Cerebellar cortex (tissue), 1 donor: Measurements from ENCODE around the gene PRKAA1.

Experiments
- DNase-seq: peaks from one replicate; pipeline ENCODE4 v3.0.0-alpha.2; 2015; ENCODE audit warnings: low spot score

PRKAA1 gene

DNA sequence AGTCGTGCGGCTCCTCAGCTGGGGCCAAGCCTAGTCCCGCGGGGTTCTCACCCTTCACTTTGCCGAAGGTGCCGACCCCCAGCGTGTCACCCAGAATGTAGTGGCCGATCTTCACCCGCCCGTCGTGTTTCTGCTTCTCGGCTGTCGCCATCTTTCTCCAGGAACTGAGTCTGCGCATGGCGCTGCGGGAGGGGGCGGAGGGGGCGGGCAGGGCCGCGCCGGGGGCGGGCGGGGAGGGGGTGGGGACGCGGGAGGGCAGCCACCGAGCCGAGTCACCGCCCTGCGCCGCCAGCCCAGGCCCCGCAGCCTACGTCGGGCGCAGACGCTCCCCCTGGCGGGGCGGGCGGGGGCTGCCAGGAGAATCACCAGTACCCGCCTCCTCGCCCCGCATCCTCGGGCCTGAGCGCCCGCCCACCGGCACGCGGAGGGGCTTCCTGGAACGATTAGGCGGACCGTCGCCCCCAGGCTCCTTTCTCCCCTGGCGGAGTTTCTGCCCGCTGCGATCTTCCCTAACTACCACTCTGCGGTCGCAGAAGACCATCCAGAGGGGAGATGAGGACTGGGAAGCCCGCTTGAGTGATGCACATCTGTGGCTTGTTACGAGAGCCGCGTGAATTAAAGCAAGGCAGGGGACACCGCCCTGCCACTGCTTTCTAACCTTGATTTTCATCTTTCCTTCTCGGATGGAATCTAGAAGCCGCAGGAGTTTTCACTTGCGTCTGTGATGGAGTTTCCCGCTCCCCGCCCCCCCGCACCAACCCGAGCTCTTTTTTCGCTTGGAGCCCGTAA, at the start of gene PRKAA1:
TSS of gene PRKAA1 (minus strand) at position 363 of the 789 bp plus-strand sequence. CDS start at position 178, 185 bp downstream.
- peak; percentile 87 for DNase-seq

DNA sequence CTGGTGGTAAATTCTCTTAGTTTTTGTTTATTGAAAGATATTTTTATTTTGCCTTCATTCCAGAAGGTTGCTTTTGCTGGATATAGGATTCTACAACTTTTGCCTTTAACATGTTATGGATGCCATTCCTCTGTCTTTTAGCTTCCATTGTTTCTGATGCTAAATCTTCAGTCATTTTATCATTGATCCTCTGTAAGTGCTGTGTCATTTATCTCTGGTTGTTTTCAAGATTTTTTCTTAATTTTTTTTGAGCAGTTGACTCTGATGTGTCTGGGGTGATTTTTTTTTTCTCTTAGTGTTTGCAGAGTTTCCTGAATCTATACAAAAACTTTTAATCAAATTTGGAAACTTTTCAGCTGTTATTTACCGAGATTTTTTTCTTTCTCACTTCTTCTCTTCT, 49.4 kb upstream of the PRKAA1 start:
- DNase-seq = no peak

DNA sequence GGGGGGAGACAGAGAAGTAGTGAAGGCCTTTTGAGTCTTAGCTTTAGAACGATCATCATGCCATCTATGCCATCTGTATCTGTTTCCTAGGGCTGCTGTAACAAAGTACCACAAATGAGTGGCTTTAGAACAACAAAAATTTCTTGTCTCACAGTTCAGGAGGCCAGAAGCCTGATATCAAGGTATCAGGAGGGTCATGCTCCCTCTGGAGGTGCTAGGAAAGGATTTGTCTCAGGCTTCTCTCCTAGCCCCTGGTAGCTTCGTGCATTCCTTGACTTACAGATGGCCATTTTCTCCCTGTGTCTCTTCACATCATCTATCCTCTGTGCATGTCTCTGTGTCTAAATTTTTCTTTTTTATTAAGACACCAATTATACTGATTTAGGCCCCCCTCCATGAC, 48.2 kb upstream of the PRKAA1 start:
- no peak for DNase-seq

DNA sequence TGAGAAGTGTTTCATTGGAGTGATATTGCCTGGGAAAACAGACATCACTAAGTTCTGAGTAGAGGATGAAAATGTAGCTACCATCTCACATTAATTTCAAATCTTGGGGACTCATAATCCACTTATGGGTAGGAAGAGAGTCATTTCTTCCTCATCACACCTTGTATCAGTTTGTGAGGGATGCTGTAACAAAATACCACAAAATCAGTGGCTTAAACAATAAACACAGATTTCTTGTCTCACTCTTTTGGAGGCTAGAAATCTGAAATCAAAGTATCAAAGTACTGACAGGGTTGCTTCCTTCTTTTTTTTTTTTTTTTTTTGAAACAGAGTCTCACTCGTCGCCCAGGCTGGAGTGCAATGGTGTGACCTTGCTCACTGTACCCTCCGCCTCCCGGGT, 46.4 kb upstream of the PRKAA1 start:
- DNase-seq = no peak

DNA sequence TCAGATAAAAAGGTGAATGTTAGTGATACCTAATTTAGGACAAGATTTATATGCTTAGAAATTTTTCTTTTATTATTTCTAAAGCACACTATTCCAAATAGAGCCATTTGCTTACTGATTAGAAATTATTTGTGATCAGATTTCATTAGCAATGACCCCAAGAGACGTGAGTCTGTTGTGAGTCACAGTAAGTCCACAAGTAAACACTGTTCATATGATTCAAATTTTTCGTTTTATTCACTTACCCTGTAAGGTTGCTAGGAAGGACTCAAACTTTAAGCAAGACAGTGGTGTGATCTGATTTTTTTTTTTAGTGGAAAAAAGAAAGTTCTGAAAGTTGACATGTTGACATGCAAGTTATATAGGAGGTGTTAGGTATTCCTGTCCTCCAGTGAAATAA, 44.2 kb upstream of the PRKAA1 start:
- DNase-seq = no peak

DNA sequence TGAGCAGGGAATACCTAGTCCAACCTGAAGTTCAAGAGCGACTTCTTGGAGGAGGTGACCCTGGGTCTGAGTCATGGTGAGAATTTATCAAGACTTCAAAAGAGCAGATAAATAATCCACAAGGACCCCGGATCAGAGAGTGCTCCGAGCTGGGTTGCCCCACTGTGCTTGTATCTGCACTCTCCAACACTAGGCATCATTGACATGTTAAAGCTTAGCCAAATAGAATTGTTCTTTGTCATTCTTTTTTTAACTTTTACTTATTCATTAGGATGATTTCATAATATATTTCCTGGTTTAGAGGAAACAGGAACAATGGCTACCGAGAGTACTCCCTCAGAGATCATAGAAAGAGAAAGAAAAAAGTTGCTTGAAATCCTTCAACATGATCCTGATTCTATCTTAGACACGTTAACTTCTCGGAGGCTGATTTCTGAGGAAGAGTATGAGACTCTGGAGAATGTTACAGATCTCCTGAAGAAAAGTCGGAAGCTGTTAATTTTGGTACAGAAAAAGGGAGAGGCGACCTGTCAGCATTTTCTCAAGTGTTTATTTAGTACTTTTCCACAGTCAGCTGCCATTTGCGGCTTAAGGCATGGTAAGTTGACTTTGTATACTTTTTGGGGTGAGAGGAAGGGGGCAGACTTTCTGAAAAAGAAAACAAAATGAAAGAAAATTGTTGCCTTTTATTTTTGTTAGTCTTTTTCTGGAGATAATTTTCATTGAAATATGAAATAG, 43.1 kb upstream of the PRKAA1 start, which contains the start of gene CARD6:
TSS of gene CARD6 (plus strand) at position 300 of the 738 bp plus-strand sequence. CDS start at position 316, 16 bp downstream.
- no peak for DNase-seq

DNA sequence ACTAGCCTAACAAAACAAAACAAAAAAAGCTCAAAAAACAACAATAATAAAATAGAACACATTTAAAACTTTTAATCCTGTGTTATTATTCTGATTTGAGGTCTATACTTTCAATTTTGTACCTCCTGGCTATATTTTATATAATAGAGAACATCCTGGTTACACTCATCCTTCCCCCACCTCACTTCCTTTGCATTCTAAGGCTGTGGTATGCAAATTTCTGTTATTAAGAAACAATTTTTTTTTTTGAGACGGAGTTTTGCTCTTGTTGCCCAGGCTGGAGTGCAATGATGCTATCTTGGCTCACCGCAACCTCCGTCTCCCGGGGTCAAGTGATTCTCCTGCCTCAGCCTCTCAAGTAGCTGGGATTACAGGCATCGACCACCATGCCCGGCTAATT, 39.9 kb upstream of the PRKAA1 start:
- DNase-seq = no peak

DNA sequence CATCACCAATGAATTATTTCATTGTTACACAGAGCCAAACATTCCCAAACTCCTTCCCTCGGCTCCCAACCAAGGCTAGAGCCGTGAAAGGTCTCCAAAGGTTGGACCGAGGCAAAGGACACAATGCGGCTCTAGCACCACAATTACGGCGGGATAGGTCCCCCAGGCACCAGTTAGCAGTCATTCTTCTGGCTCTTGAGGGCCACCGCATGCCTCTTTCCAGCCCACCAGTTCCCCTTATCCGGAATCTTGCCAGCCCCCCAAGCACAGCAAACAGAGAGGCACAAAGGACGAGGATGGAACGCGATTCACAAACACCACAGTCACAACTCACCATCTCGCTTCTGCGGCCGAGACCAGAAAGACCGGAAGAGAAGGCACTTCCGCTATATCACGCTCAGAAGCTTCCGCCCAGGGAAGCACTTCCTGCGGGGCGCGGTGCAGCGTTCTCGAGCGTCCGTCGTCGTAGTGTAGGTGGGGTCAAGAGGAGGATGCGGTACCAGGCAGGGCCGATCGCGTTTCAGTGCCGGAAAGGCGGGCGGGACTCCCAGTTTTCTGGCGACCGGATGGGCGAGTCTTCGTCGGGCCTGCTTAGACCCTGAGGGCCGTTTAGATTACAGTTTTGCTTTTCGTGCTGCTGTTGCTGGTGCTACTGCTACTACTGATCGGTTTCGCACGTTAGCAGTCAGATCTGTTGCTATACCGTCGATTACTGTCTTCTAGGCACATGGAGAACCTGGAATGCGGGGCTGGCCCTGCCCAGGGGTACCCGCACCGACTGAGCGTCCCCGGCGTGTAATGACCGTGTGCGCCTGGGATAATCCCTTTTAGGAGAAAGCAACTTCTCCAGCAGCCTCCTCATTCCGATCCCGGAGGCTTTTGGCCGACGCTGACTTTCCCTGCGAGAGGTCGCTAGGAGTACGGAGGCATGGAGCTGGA, 36.9 kb upstream of the PRKAA1 start, which contains the start of gene RPL37:
TSS of gene RPL37 (minus strand) at position 374 of the 939 bp plus-strand sequence. CDS start at position 337, 37 bp downstream.
- peak; percentile 97 for DNase-seq

DNA sequence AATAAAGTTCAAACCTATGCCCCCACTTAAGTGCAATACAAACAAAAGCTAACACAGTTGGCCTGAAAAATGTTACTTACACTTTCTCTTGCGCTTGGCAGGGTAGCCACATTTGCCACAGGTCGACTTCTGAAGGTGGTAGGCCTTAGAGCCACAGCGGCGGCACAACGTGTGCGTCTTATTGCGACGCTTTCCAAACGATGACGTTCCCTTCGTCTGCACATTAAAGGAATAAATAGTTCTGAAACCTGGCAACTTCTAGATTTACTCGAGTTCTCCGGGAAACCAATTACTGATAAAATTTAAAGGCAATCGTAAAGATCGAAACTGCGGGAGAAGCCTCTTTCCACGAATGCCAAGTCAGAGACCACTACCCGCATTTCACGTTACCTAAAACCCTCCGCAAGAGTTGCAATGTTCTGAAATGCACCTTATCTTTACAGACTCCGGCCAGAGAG, 36.2 kb upstream of the PRKAA1 start:
- peak; percentile 10 for DNase-seq

DNA sequence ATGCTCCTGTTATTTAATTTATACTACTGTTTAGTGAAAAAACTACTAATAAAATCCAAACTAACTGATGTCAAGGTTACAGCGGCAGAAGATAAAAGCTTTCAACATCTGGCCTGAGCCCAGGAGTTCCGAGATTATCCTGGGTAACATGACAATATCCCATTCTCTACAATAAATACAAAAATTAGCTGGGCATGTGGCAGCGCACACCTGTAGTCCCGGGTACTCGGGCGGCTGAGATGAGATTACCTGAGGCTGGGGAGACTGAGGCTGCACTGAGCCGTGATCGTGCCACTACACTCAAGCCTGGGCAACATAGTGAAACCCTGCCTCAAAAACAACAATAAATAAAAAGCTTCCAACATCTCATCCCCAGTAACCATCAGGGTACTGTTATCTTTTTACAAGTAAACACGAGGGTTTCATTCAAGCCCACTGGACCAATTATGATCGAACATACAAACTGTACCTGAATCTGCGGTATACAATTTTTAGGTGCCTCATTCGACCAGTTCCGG, 35.6 kb upstream of the PRKAA1 start:
- no peak for DNase-seq

DNA sequence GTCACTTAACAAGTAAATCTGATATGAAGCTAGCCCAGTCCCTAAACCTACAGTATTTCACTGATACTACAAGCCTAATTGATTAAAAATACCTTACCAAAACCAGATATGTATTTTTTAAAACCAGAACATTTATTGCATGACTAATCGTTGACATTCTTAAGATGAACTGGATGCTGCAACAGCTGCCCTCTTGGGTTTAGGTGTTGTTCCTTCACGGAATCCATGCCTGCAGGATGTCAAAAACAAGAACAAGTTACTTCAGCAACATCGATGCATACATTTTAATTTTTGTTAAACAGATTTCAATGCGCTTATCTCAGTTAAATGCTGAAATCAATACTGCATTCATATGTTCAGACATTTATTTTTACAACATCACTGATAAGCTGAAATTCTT, 34.2 kb upstream of the PRKAA1 start:
- no peak for DNase-seq

DNA sequence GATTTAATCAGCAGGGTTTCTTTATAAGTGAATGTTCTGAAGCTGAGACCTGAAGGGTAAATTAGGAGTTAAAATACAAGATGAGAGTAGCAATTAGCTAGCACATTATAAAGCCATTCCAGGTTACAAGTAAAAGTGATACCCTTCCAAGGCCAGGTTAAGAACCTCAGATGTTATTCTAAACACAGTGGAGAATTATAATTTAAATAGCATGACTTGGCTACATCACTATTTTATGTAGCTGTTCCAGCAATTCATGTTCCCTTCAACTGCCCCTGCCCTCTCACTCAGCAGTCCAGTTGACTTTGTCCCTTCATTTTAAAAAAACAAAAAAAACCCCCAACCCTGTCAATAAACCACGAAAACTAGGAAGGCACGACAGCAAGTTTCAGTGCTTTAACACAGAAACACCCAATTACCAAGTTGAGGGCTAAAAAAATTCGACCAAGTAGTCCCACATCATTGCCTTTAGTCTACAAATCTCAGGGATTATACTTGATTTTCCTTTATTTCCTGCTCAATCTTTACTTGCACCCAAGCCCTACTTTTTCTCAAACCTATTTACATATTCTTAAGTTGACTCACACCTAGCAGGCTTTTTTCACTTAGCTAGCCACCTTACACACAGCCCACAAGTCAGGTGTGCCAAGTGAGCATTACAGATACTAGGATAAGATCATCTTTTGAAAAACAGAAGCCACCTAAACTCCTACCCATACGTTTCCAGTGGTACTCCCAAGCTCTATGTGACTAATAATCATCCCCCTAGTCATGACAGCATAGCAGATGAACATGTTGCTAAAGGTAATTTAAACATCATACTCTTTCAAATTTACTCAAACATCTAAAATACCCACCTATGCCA, 33.4 kb upstream of the PRKAA1 start:
- DNase-seq = no peak

DNA sequence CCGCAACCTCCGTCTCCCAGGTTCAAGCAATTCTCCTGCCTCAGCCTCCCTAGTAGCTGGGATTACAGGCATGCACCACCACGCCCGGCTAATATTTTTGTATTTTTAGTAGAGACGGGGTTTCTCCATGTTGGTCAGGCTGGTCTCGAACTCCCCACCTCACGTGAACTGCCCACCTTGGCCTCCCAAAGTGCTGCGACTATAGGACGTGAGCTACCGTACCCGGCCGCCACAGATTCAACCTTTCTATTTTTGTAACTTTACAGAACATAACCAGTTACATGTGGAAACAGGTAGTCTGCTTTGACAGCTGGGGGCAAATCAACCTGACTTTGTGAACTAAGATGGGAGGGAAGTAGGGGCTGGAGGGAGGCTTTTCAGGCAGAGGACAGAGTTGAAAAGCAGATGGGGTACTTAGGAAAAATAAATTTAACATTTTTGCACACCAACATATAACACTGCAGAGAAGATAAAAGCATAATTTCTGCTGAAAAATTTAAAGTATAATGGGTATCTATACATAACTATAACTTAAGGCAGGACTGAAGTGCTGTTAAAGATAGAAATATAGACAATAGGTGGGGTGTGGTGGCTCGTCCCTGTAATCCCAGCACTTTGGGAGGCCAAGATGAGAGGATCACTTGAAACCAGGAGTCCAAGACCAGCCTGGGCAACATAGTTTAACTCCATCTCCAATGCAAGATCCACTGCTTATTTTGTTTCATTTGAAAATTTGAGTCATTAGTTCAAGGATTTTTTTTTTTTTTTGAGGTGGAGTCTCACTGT, 31.8 kb upstream of the PRKAA1 start:
- no peak for DNase-seq

DNA sequence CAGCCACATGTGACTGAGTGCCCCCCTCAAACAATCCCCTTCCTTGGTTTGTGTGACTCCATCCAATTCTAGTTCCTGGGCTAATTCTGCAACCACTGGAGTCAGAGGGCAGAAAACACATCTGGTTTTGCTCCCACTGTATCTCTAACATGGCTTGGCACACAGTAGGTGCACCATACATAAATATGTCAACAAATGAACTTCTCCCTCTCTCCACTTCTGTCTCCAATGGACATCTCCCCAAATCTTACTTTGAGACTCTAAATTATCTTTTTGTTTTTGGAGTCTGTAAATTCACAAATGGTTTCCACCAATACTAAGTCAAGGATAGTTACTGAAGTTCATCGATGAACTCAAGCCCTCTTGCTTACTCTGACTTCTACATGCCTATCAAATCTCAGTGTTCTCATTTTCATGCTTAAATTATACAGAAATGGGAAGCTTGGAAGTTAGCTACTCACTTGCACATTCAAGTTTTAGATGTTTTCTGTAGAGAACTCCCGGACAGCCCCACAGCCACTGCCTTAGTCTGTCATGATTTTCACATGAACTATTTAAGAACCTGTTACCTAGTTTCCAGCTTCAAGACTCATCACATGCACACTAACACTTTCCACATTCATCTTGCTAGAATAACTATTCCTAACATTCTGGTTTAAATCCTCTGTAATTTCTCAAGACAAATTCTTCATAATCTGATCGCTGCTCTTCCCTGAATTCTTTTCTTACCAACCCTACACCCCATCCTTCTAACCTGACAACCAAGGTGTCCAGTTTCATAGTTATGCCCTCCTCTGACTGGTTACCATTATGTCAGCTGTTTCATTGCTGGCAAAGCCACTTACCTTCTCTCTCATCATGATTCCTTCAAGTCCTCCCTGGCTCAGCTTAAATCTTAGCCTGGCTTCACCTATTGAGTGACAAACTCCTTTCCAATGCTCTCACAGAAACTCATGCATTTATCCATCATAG, 30.8 kb upstream of the PRKAA1 start:
- no peak for DNase-seq

DNA sequence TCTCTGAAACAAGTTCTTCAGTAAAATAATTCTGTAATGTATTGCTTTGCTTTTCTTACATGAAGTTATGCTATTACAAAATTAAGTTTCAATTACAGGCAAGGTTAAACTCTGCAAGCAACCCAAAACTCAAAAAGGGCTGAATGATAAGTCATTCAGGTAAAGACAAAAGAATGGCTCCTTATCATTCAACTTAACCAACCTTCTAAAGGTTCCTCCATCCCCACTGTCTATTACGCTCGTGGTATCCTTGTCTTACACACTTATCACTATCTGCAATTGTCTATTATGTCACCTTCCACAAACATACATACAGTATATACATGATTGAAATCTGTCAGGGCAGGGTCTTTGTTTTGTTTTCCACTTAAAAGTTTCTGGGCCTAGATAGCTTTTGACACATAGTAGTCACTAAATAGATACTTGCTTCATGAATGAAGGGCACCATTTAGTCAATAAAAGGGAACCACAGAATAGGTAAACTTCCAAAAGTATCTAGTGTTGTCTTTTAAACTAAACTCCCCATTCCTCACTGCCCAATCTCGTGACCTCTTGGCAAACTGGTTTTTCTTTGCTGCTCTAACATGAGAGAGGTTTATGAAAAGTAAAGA, 30.0 kb upstream of the PRKAA1 start:
- no peak for DNase-seq

DNA sequence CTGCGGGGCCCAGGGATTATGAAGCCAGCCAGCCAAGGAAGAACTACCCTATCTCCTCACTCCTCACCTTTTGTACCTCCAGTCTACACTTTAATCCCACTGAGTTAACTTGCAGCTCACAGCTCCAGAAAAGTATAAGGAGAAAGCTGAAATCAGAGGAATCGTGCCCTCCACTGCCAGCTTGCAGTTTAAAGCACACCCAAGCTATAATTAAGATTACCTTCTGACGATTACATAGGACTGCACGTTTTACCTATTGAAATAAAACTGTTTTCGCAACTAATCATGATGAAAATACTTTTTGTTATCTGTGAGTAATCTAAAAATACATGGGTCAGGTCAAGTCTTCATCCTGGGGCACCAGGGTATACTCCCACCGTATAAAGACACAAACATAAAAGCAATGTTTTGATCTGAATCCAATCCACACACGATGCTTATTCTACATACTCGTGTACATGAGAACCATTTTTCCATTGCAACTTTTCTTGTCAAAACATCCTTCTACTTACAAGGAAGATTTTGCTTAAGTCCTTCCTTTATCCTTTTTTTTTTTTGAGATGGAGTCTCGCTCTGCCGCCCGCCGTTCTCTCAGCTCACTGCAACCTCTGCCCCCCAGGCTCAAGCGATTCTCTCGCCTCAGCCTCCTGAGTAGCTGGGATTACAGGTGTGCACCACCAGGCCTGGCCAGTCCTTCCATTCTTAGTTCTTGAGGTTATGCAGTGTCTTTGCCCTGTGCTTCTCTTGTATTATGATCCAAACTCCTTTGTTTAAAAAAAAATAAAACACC, 29.2 kb upstream of the PRKAA1 start:
- DNase-seq = no peak

DNA sequence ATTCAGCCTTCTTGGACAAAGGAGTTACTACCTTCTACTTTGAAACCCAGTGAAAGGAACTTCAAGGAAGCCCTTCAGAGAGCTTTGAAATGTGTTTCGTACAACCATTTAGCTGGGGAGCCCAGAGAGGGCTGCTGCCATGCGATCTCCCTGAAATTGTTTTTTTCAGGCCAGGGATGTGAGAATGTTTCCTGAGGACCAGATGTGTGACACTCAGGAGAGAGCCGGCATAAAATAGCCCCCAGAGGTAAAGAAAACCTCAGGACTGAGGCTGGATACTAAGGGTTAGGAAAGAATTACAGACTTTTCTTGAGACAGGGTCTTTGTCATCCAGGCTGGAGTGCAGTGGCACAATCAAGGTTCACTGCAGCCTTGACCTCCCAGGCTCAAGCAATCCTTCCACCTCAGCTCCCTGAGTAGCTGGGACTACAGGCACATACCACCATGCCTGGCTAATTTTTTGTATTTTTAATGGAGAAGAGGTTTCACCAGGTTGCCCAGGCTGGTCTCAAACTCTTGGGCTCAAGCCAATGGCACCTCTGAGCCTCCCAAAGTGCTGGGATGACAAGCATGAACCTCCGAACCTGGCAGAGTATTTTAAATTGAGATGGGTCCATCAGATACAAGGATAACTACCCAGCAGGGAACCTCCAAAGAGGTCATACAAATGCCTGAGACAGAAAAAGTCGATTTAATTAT, 28.5 kb upstream of the PRKAA1 start:
- DNase-seq = peak; percentile 49
